D721Med (cell line): ENCODE measurements around the gene RHOH.

Experiments used
- DNase-seq: peaks from one replicate; pipeline ENCODE4 v3.0.0; 2011; ENCODE audit warnings: low spot score; ENCODE audit not compliant: insufficient read length
- FAIRE-seq: peaks from 2 replicates; lab custom pipeline; 2011; peaks lifted over from hg19 to GRCh38; lab: Jason Lieb, UNC
- TF ChIP-seq, protein P1 (sequence below): IDR thresholded peaks from 2 replicates; pipeline ENCODE4 v1.5.1; 2012; ENCODE audit warnings: mild to moderate bottlenecking, control low read depth; ENCODE audit not compliant: insufficient read depth; ENCODE audit errors: missing control alignments

The RHOH gene

DNA sequence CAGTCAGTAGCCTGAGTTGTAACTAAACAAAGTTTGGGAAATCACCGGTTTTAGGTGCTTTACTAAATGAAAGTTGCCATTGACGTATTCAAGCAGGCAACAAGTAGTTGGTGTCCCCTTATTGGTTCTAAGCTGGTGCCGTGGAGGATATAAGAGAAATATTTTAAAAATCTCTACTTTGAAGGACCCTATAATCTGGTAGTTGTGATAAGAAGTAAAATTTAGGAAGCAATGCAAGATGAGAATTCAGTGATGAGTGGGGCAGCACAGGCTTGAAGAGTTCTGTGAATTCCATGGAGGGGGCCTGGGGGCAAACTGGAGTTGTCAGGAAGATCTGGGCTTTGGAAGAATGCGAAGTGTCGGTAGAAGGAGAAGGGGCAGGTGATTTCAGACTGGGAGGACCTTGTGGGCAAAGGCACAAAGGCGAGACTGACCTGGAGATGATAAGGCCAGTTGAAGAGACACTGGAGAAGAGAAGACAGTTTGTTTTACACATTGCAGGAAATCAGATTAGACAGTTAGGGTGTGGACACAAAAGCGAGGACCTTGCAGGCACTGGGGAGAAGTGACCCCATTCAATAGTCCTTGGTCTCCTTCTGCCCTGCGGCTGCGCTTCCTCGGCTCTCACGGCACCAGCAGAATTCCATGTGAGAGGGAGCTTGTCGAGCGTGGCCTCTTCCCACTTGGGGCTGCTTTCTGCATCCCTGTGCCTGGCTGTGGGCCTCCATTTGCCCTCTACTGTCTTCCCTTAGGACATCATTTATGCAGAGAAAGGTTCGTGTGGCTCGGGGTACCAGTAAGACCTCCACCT lies 1.3 kb downstream of the RHOH start:
- FAIRE-seq (no peak), DNase-seq (no peak)
- TF ChIP-seq, protein P1, sequence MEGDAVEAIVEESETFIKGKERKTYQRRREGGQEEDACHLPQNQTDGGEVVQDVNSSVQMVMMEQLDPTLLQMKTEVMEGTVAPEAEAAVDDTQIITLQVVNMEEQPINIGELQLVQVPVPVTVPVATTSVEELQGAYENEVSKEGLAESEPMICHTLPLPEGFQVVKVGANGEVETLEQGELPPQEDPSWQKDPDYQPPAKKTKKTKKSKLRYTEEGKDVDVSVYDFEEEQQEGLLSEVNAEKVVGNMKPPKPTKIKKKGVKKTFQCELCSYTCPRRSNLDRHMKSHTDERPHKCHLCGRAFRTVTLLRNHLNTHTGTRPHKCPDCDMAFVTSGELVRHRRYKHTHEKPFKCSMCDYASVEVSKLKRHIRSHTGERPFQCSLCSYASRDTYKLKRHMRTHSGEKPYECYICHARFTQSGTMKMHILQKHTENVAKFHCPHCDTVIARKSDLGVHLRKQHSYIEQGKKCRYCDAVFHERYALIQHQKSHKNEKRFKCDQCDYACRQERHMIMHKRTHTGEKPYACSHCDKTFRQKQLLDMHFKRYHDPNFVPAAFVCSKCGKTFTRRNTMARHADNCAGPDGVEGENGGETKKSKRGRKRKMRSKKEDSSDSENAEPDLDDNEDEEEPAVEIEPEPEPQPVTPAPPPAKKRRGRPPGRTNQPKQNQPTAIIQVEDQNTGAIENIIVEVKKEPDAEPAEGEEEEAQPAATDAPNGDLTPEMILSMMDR: no peak

DNA sequence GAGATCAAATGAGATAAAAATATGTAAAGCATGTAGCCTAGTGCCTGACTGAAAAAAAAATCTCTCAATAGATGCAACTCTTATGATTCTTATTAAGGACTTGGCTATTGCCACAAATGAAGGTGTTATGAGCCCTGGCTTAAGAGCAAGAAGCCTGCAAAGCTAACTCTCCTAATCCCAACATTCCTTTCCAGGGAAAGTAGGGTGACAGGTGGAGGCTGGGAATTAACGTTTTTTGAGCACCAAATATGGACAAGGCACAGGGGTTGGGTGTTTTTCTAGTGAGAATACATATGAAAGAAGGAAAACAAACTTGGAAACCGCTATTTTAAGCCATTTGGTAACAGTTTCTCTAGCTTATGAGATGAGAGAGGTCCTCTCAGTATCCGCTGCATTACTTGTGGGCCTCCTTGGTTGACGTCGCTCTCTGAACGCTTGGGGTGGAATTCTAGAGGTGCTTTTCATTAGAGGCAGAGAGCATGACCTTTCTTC lies 2.4 kb downstream of the RHOH start:
- peak; percentile 74 for FAIRE-seq
- DNase-seq: no peak
- TF ChIP-seq, protein P1: no peak

DNA sequence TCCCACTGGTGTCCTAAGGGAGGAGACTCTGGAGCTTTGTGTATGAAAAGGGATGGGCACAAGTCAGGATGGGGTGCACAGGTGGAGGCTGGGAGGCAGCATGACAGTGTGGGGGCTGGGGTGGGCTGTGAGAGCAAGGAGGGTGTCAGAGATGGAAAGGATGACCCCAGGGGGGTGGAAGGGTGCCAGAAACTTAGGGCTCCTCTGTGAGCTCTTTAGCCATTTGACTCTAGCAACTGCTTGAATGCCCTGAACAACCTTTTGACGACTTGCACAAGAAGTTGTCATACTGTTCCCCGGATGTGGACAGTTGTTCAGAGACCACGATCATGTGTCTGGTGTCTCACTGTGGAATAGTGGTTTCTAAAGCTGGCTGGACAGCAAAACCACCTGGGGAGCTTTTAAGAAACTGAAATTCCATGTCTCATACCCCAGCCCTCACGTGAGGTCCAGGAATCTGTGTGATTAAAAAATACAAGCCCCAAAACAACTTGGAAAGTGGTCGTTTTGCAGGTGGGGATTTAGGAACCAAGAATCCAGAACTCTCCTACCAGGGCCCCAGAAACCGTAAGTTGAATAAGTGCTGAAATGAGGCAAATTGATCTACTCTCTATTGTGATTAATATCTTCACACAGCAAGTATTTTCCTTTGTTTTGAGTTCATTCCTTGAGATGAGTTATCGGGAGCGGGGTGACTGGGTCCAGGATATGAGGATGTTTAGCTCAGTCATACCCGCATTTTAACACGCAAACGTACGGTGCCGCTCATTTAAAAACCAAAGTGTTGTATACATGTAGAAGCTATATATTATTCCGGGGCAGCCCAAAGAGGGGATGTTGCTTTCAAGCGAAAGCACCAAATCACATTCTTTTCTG lies 3.4 kb downstream of the RHOH start:
- no peak for DNase-seq
- FAIRE-seq: no peak
- TF ChIP-seq, protein P1: no peak

DNA sequence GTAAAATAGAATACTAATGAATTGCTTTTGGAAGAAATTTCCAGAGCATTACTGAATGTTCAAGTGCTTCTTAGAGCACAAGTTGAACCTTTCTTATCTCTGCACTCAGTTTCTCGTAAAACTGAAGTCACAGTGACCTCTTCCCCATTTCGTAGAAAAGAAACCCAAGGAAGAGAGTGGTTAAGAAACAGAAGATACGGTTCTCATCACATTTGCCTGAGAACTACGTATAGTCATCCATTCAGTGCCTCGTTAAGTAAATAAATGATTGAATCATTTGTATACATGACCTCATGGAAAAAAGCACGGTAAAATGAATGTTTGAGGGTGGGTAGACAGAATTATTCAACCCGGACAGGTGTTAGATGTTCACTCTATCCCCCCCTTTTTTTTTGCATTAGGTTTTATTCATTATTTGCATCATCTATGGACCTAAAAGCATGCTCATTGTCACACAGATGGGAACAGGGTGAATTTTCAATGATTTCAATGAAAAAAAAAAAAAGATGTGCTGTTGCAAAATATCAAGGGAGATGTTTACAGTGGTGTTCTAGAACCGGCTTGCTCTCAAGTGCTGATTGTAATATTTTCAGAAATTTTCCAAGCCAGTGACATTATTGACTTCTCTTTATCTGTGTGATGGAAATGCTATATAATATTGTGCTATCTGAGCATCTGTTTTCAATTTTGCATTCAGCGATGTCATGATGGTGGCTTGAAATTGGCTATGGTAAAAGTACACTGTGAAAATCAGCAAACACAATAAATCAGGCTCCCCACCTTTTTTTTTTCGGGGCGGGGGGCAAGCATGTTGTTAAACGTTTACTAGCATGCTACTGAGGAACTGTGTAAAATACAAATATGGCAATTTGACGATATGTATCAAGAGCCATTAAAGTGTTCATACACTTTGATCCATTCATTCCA lies 4.3 kb downstream of the RHOH start:
- TF ChIP-seq, protein P1: no peak
- no peak for FAIRE-seq
- no peak for DNase-seq

DNA sequence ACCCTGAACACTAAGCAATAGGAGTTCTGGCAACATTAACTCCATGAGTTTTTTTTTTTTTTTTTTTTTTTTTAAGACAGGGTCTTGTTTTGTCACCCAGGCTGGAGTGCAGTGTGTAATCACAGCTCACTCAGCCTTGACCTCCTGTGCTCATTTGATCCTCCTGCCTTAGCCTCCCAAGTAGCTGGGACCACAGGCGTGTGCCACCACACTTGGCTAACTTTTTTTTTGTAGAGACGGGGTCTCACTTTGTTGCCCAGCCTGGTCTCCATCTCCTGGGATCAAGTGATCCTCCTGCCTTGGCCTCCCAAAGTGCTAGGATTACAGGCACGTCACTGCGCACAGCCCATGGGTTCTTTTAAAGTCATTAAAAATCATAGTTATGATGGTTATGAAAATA lies 5.1 kb downstream of the RHOH start:
- no peak for FAIRE-seq
- DNase-seq: no peak
- TF ChIP-seq, protein P1: no peak

DNA sequence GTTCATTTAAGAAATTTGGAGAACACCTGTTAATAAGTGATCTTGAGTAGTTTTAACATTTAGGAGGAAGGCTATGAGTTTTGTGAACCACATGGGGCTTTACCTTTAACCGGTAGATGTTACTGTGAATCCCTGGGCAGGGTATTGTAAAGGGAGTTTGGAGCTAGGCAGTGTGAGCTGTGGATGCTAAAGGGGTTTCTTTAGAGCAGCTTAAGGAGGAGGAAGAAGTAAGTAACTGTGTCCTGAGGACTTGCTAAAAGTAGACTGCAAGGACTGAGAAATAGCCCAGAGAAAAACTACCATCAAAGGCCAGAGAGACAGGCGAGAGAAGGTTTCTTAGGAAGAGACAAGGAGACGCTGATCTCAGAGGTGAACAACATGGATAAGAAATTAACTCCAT lies 5.6 kb downstream of the RHOH start:
- TF ChIP-seq, protein P1: no peak
- no peak for DNase-seq
- no peak for FAIRE-seq
